Measurements from ENCODE around the gene HOXB2. TPM values are rescaled to one million over a fixed set of nuclear protein-coding genes. Genes with fewer than 3 reads are reported as not detected.

Gene HOXB2
- total RNA-seq, 1 experiment from 2014 or later, result not detected

- DNase-seq, result peak; percentile 58
- H2BK12ac ChIP-seq (ENCODE audit: insufficient read length, low read depth, low read length), result no peak overlapping the region
- H3K56ac ChIP-seq (ENCODE audit: insufficient read length, low read depth, low read length), result no peak overlapping the region
- H3K18ac ChIP-seq (ENCODE audit: insufficient read length, low read depth, low read length), result no peak overlapping the region
- Mint-ChIP-seq H3K9me3 (peaks cover 0 to 10% of the 10 kb centered on the region in 2 experiments; a peak in 2 of 5 replicates), H3K4me1 (peaks cover 3 to 13% of the 10 kb centered on the region in 2 experiments; a peak in 3 of 4 replicates), H3K27ac (no peak overlapping the region), H3K4me3 (peak overlapping the region; percentile 7 to 63; a peak in 3 of 5 replicates), H3K36me3 (ENCODE audit: insufficient read depth in 1 of 3, low read depth in 3 of 3) (no peaks in the 10 kb centered on the region; a peak in 1 of 7 replicates), H3K27me3 (ENCODE audit: low read depth) (peaks cover 46% of the 10 kb centered on the region)
- H3K23ac ChIP-seq (ENCODE audit: insufficient read length, low read depth, low read length), result no peak overlapping the region
- no peaks in the 10 kb centered on the region for H3K79me1 ChIP-seq (ENCODE audit: insufficient read depth, low read depth, low read length, poor library complexity, severe bottlenecking)
- no peak overlapping the region for H3K14ac ChIP-seq (ENCODE audit: insufficient read depth, low read length)
- H3K4ac ChIP-seq (ENCODE audit: low read depth, low read length), result no peak overlapping the region
- H3K23me2 ChIP-seq (ENCODE audit: insufficient read length, low read depth, low read length, poor library complexity, severe bottlenecking), result no peaks in the 10 kb centered on the region
- no peak overlapping the region for H2AFZ ChIP-seq (ENCODE audit: low read length)
- H3K9me3 ChIP-seq (ENCODE audit: control insufficient read depth, low read depth, low read length), result no peaks in the 10 kb centered on the region
- H3K4me2 ChIP-seq (ENCODE audit: insufficient read depth, insufficient read length, low read length), result peak overlapping the region; percentile 7
- no peak overlapping the region for H2BK5ac ChIP-seq (ENCODE audit: insufficient read length, low read length)
- no CpG with 5 or more reads among the region's 73 CpGs for WGBS (ENCODE audit: extremely low coverage, insufficient read length, low lambda C conversion rate)
- H4K5ac ChIP-seq (ENCODE audit: insufficient read length, low read depth, low read length), result no peak overlapping the region
- H2BK20ac ChIP-seq (ENCODE audit: low read depth, low read length, poor library complexity, severe bottlenecking), result no peak overlapping the region
- H3K27me3 ChIP-seq (ENCODE audit: insufficient read depth, low read length), result peaks cover 99% of the 10 kb centered on the region
- H2BK15ac ChIP-seq (ENCODE audit: low read depth, low read length), result no peak overlapping the region
- no peaks in the 10 kb centered on the region for H3K79me2 ChIP-seq (ENCODE audit: insufficient read depth, low read length)
- H3K9ac ChIP-seq (ENCODE audit: extremely low read depth, insufficient read length, low read length), result no peak overlapping the region
- H3T11ph ChIP-seq (ENCODE audit: low read length), result no peak overlapping the region
- no peak overlapping the region for H4K8ac ChIP-seq (replicated peaks; ENCODE audit: insufficient read length, low read depth, low read length)
- no peak overlapping the region for H2AK5ac ChIP-seq (ENCODE audit: insufficient read length, low read length)
- H4K91ac ChIP-seq (ENCODE audit: insufficient read length, low read depth, low read length), result no peak overlapping the region
- H3K27ac ChIP-seq (ENCODE audit: insufficient read length, low read depth, low read length), result no peak overlapping the region
- peaks cover 2% of the 10 kb centered on the region for H4K20me1 ChIP-seq (ENCODE audit: control insufficient read depth, insufficient read depth, insufficient read length)
- TF ChIP-seq CTCF (conservative IDR thresholded peaks at IDR 0.05), result no peak
- no peak overlapping the region for H2BK120ac ChIP-seq (ENCODE audit: low read depth, low read length, poor library complexity, severe bottlenecking)
- H3K4me1 ChIP-seq (ENCODE audit: insufficient read depth, low read length), result peaks cover 2% of the 10 kb centered on the region; the same call in 1 of the 2 replicates
Observed at GRCh38 chr17:48564188-48565021, 19.5 kb upstream of the HOXB2 start.
